NCI-H748 (cell line): ENCODE measurements around the gene CCNF.

Experiments used
- DNase-seq: peaks from one replicate; lab custom pipeline; 2025; ENCODE audit not compliant: unreplicated experiment; lab: John Stamatoyannopoulos, UW

The CCNF gene

GRCh38 chr16:2483939-2484897 lies 55.0 kb downstream of the CCNF start:
- DNase-seq = no peak

- DNase-seq = no peak
These were observed 55.8 kb downstream of the CCNF start for GRCh38 chr16:2484898-2485508.

GRCh38 chr16:2485811-2486507 lies 56.7 kb downstream of the CCNF start:
- no peak for DNase-seq

GRCh38 chr16:2486645-2487516 lies 57.6 kb downstream of the CCNF start:
- DNase-seq = no peak

GRCh38 chr16:2487517-2487842 lies 58.2 kb downstream of the CCNF start:
- DNase-seq = no peak

- no peak for DNase-seq
These were observed 58.8 kb downstream of the CCNF start for GRCh38 chr16:2487903-2488531.

GRCh38 chr16:2489581-2489980 lies 60.3 kb downstream of the CCNF start:
- DNase-seq = no peak

- DNase-seq = no peak
These were observed 61.2 kb downstream of the CCNF start for GRCh38 chr16:2490190-2491105.

GRCh38 chr16:2492292-2492691 lies 63.0 kb downstream of the CCNF start:
- DNase-seq = no peak

- no peak for DNase-seq
These were observed 64.4 kb downstream of the CCNF start for GRCh38 chr16:2493605-2494004.

GRCh38 chr16:2494616-2495015 lies 65.4 kb downstream of the CCNF start:
- DNase-seq = no peak

- no peak for DNase-seq
These were observed 65.8 kb downstream of the CCNF start for GRCh38 chr16:2495041-2495440.

GRCh38 chr16:2496223-2497115 lies 67.2 kb downstream of the CCNF start:
- DNase-seq = no peak

- DNase-seq = no peak
These were observed 67.9 kb downstream of the CCNF start for GRCh38 chr16:2497116-2497630.

GRCh38 chr16:2497695-2498484 lies 68.6 kb downstream of the CCNF start:
- DNase-seq = no peak

GRCh38 chr16:2498531-2499253 lies 69.4 kb downstream of the CCNF start:
- DNase-seq = no peak

- DNase-seq = no peak
These were observed 70.2 kb downstream of the CCNF start for GRCh38 chr16:2499454-2499853.
